ENCODE results near the gene ZMIZ2. TPM values are rescaled to one million over a fixed set of nuclear protein-coding genes. Genes with fewer than 3 reads are reported as not detected.

ZMIZ2 gene
- total RNA-seq, 1 experiment from 2014 or later, result 16.2 TPM

DNA sequence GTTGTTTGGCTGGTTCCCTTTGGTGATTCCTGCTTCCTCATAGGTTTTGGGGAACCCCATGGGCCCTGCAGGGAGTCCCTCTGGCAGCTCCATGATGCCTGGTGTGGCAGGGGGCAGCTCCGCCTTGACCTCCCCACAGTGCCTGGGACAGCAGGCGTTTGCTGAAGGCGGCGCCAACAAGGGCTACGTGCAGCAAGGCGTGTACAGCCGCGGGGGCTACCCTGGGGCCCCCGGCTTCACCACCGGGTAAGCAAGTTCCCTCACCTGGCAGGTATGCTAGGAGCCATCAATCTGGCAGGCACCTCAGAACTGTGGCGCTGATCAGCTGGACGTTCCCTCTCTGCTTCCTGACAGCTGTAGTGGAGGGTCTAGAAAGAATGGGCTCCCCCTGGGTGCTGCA, 8.3 kb downstream of the ZMIZ2 start:
- no peaks in the 10 kb centered on the region for H3K9me2 ChIP-seq (replicated peaks; ENCODE audit: insufficient read depth, low read length)
- no peaks in the 10 kb centered on the region for H4K20me1 ChIP-seq (ENCODE audit: insufficient read depth, low read depth, low read length)
- no peak overlapping the region for H3K27ac ChIP-seq (ENCODE audit: low read length)
- no peak overlapping the region for H3K4me3 ChIP-seq (ENCODE audit: low read length)
- H3K4me1 ChIP-seq (ENCODE audit: low read length), result peaks cover 19% of the 10 kb centered on the region
- H3K27me3 ChIP-seq (ENCODE audit: low read length), result no peaks in the 10 kb centered on the region
- no peak overlapping the region for H2AFZ ChIP-seq (ENCODE audit: low read length)
- peaks cover 37% of the 10 kb centered on the region for H3K79me2 ChIP-seq (ENCODE audit: low read length)
- H3K9ac ChIP-seq (ENCODE audit: low read length), result no peak overlapping the region
- no peaks in the 10 kb centered on the region for H3K36me3 ChIP-seq (ENCODE audit: insufficient read depth, low read length)
- no peaks in the 10 kb centered on the region for H3K9me3 ChIP-seq (ENCODE audit: low read length)
- DNase-seq, result no peak
- H3K4me2 ChIP-seq (ENCODE audit: low read depth, low read length, poor library complexity, severe bottlenecking), result no peak overlapping the region

DNA sequence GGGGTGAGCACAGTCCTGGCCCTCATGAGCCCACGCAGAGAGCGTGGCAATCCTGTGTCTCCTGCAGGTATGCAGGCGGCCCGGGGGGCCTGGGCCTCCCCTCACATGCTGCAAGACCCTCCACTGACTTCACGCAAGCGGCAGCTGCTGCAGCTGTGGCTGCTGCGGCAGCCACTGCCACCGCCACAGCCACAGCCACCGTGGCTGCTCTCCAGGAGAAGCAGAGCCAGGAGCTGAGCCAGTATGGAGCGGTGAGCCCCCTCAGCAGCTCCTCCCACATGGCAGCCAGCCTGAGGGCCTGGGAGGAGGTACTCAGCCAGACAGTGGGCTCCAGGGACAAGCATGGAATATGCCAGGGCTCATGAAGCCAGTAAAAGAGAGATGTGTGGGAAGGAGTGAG, 8.7 kb downstream of the ZMIZ2 start:
- Histone ChIP-seq H3K4me3 (ENCODE audit: low read length) (no peak overlapping the region), H3K9ac (ENCODE audit: low read length) (no peak overlapping the region), H2AFZ (ENCODE audit: low read length) (no peak overlapping the region), H3K27ac (ENCODE audit: low read length) (no peak overlapping the region), H3K9me2 (replicated peaks; ENCODE audit: insufficient read depth, low read length) (no peaks in the 10 kb centered on the region), H3K4me2 (ENCODE audit: low read depth, low read length, poor library complexity, severe bottlenecking) (no peak overlapping the region), H3K79me2 (ENCODE audit: low read length) (peaks cover 33% of the 10 kb centered on the region), H3K27me3 (ENCODE audit: low read length) (no peaks in the 10 kb centered on the region), H4K20me1 (ENCODE audit: insufficient read depth, low read depth, low read length) (no peaks in the 10 kb centered on the region), H3K9me3 (ENCODE audit: low read length) (no peaks in the 10 kb centered on the region), H3K4me1 (ENCODE audit: low read length) (peaks cover 15% of the 10 kb centered on the region), H3K36me3 (ENCODE audit: insufficient read depth, low read length) (no peaks in the 10 kb centered on the region)
- no peak for DNase-seq

DNA sequence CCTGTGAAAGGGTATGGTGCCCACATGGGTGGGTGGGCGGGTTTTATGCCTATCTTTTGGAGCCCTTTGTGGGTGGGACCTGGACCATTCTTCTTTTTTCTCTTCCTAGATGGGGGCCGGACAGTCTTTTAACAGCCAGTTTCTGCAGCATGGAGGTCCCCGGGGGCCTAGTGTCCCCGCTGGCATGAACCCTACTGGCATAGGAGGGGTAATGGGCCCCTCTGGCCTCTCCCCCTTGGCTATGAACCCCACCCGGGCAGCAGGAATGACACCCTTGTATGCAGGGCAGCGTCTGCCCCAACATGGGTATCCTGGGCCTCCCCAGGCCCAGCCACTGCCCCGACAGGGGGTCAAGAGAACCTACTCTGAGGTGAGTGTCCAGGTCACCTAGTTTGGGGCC, 9.1 kb downstream of the ZMIZ2 start:
- Histone ChIP-seq H2AFZ (ENCODE audit: low read length) (no peak overlapping the region), H3K36me3 (ENCODE audit: insufficient read depth, low read length) (no peaks in the 10 kb centered on the region), H3K4me1 (ENCODE audit: low read length) (peaks cover 11% of the 10 kb centered on the region), H4K20me1 (ENCODE audit: insufficient read depth, low read depth, low read length) (no peaks in the 10 kb centered on the region), H3K9ac (ENCODE audit: low read length) (no peak overlapping the region), H3K4me2 (ENCODE audit: low read depth, low read length, poor library complexity, severe bottlenecking) (no peak overlapping the region), H3K4me3 (ENCODE audit: low read length) (no peak overlapping the region), H3K79me2 (ENCODE audit: low read length) (peaks cover 29% of the 10 kb centered on the region), H3K27ac (ENCODE audit: low read length) (no peak overlapping the region), H3K9me3 (ENCODE audit: low read length) (no peaks in the 10 kb centered on the region), H3K27me3 (ENCODE audit: low read length) (no peaks in the 10 kb centered on the region), H3K9me2 (replicated peaks; ENCODE audit: insufficient read depth, low read length) (no peaks in the 10 kb centered on the region)
- no peak for DNase-seq

DNA sequence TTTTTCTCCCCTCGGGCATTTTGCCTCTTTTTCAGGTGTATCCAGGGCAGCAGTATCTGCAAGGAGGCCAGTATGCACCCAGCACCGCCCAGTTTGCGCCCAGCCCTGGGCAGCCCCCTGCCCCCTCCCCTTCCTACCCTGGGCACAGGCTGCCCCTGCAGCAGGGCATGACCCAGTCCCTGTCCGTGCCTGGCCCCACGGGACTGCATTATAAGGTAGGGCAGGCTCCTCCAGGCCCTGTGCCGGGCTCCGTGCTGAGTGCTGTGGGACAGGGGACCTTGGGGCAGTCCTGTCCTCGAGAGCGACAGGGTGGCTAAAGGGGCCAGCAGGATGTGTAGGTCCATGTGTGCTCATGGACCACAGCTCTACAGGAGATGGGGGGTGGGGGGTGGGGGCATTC, 10.6 kb downstream of the ZMIZ2 start:
- H3K36me3 ChIP-seq (ENCODE audit: insufficient read depth, low read length), result no peaks in the 10 kb centered on the region
- no peak overlapping the region for H3K4me3 ChIP-seq (ENCODE audit: low read length)
- H3K9ac ChIP-seq (ENCODE audit: low read length), result no peak overlapping the region
- DNase-seq, result no peak
- peaks cover 15% of the 10 kb centered on the region for H3K79me2 ChIP-seq (ENCODE audit: low read length)
- H3K9me3 ChIP-seq (ENCODE audit: low read length), result no peaks in the 10 kb centered on the region
- no peak overlapping the region for H2AFZ ChIP-seq (ENCODE audit: low read length)
- H3K4me2 ChIP-seq (ENCODE audit: low read depth, low read length, poor library complexity, severe bottlenecking), result no peak overlapping the region
- no peaks in the 10 kb centered on the region for H3K9me2 ChIP-seq (replicated peaks; ENCODE audit: insufficient read depth, low read length)
- H3K27me3 ChIP-seq (ENCODE audit: low read length), result no peaks in the 10 kb centered on the region
- no peak overlapping the region for H3K27ac ChIP-seq (ENCODE audit: low read length)
- H4K20me1 ChIP-seq (ENCODE audit: insufficient read depth, low read depth, low read length), result no peaks in the 10 kb centered on the region
- no peaks in the 10 kb centered on the region for H3K4me1 ChIP-seq (ENCODE audit: low read length)

DNA sequence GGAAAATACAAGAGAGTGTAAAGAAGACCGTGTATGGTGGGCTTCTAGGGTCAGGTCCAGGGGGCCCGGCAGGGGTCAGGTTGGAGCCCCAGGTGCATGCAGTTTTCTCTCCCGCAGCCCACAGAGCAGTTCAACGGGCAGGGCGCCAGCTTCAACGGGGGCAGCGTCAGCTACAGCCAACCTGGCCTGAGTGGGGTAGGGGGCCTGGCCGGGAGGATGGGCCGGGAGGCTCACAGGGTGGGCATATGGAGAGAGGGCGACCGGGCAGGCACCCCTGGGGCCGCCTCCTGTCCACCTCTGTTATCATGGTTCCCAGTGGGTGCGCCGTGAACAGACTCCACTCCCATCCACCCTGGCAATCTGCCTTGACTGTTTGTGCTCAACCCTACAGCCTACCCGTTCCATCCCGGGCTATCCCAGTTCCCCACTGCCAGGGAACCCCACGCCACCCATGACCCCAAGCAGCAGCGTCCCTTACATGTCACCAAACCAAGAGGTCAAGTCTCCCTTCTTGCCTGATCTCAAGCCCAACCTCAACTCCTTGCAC, 11.5 kb downstream of the ZMIZ2 start:
- no peak for DNase-seq

DNA sequence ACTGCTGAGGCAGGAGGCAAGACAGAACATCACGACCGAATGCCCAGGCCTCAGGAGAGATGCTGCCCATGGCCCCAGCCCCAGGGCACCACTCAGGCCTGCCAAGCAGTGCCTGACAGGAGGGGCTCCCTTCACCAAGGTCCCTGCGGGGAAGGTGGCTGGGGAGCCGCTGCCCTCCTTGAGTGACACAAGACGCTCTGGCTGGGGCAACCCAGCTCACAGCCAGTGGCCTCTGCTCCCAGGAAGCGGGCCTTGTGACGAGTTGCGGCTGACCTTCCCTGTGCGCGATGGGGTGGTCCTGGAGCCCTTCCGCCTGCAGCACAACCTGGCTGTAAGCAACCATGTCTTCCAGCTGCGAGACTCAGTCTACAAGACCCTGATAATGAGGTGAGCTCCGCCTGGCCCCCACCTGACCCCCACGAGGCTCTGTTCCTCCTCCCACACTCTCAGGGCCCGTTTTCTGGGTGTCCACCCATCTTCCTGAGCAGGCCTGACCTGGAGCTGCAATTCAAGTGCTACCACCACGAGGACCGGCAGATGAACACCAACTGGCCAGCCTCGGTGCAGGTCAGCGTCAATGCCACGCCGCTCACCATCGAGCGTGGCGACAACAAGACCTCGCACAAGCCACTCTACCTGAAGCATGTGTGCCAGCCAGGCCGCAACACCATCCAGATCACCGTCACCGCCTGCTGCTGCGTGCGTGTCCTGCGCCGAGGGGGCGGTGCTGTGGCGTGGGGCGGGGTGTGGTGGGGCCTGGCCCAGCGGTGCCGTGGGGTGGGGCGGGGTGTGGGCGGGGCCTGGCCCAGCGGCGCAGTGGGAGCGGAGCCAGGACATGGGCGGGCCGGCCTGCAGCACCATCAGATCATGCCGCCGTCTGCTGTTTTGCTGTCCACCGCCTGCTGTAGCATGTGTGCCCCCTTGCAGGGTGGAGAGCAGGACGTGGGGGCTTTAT, 12.8 kb downstream of the ZMIZ2 start:
- DNase-seq, result no peak
- no peaks in the 10 kb centered on the region for H3K9me3 ChIP-seq (ENCODE audit: low read length)
- H3K36me3 ChIP-seq (ENCODE audit: insufficient read depth, low read length), result peaks cover 3% of the 10 kb centered on the region; the same call in 1 of the 2 replicates
- no peaks in the 10 kb centered on the region for H3K9me2 ChIP-seq (replicated peaks; ENCODE audit: insufficient read depth, low read length)
- no peaks in the 10 kb centered on the region for H3K79me2 ChIP-seq (ENCODE audit: low read length)
- H3K9ac ChIP-seq (ENCODE audit: low read length), result no peak overlapping the region
- H2AFZ ChIP-seq (ENCODE audit: low read length), result no peak overlapping the region
- H3K27me3 ChIP-seq (ENCODE audit: low read length), result no peaks in the 10 kb centered on the region
- H4K20me1 ChIP-seq (ENCODE audit: insufficient read depth, low read depth, low read length), result no peaks in the 10 kb centered on the region
- H3K27ac ChIP-seq (ENCODE audit: low read length), result no peak overlapping the region
- H3K4me1 ChIP-seq (ENCODE audit: low read length), result no peaks in the 10 kb centered on the region
- no peak overlapping the region for H3K4me3 ChIP-seq (ENCODE audit: low read length)
- no peak overlapping the region for H3K4me2 ChIP-seq (ENCODE audit: low read depth, low read length, poor library complexity, severe bottlenecking)

More for the DNA sequence above, 11.5 kb downstream of the ZMIZ2 start:
- Histone ChIP-seq H3K27me3 (ENCODE audit: low read length) (no peaks in the 10 kb centered on the region), H3K4me2 (ENCODE audit: low read depth, low read length, poor library complexity, severe bottlenecking) (no peak overlapping the region), H2AFZ (ENCODE audit: low read length) (no peak overlapping the region), H3K9ac (ENCODE audit: low read length) (no peak overlapping the region), H4K20me1 (ENCODE audit: insufficient read depth, low read depth, low read length) (no peaks in the 10 kb centered on the region), H3K79me2 (ENCODE audit: low read length) (peaks cover 6% of the 10 kb centered on the region; the same call in 1 of the 2 replicates), H3K36me3 (ENCODE audit: insufficient read depth, low read length) (peaks cover 3% of the 10 kb centered on the region; the same call in 1 of the 2 replicates), H3K9me3 (ENCODE audit: low read length) (no peaks in the 10 kb centered on the region), H3K27ac (ENCODE audit: low read length) (no peak overlapping the region), H3K4me3 (ENCODE audit: low read length) (no peak overlapping the region), H3K4me1 (ENCODE audit: low read length) (no peaks in the 10 kb centered on the region), H3K9me2 (replicated peaks; ENCODE audit: insufficient read depth, low read length) (no peaks in the 10 kb centered on the region)

DNA sequence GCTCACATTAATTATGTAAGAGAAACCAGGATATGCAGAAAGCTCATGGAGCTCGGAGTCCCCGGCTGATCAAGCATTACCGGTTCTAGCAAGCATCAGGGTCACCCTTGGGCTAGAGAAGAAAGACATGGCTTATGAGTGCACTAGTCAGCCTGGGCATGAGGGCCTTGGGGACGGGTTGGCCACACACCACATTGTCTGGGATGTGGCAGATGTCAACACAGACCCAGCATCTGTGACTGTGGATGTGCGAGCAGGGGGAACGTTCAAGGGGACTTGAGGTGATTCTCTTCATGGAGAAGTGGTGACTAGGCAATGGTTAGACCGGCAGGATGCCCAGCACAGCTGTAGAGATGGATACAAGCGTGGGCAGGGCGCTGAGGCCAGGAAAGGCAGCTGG, 13.7 kb downstream of the ZMIZ2 start:
- Histone ChIP-seq H4K20me1 (ENCODE audit: insufficient read depth, low read depth, low read length) (no peaks in the 10 kb centered on the region), H3K4me3 (ENCODE audit: low read length) (no peak overlapping the region), H3K79me2 (ENCODE audit: low read length) (no peaks in the 10 kb centered on the region), H2AFZ (ENCODE audit: low read length) (no peak overlapping the region), H3K27ac (ENCODE audit: low read length) (no peak overlapping the region), H3K9ac (ENCODE audit: low read length) (no peak overlapping the region), H3K4me2 (ENCODE audit: low read depth, low read length, poor library complexity, severe bottlenecking) (no peak overlapping the region), H3K27me3 (ENCODE audit: low read length) (no peaks in the 10 kb centered on the region), H3K36me3 (ENCODE audit: insufficient read depth, low read length) (peaks cover 7% of the 10 kb centered on the region; the same call in 1 of the 2 replicates), H3K9me2 (replicated peaks; ENCODE audit: insufficient read depth, low read length) (no peaks in the 10 kb centered on the region), H3K4me1 (ENCODE audit: low read length) (no peaks in the 10 kb centered on the region), H3K9me3 (ENCODE audit: low read length) (no peaks in the 10 kb centered on the region)
- DNase-seq, result no peak

DNA sequence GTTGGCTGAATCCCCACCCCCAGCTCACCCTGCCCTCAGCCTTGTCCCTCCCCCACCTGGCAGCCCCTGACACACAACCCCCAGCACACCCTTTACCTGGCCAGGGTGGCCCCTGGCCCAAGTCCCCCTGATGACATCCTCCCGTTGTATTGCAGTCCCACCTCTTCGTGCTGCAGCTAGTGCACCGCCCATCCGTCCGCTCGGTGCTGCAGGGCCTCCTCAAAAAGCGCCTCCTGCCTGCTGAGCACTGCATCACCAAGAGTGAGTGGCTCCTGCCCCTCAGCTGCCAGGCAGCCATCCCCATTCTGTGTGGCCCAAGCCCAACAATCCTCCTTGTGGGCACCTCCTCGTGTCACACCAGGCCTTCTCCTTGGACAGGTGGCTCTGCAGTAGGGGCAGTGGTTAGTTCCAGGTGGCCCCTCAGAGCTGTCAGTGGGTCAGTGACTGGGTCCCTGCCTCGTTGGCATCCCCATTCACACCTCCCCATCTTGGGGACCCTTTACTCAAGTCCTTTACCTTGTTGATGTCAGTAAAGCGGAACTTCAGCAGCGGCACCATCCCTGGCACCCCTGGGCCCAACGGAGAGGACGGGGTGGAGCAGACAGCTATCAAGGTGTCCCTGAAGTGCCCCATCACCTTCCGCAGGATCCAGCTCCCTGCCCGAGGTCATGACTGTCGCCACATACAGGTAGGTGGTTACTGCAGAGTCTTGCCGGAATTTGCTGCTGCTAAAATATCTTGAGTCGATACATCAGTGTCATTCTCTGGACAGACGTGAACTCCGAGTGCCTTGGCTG, 14.3 kb downstream of the ZMIZ2 start:
- H3K9me2 ChIP-seq (replicated peaks; ENCODE audit: insufficient read depth, low read length), result no peaks in the 10 kb centered on the region
- H3K27me3 ChIP-seq (ENCODE audit: low read length), result no peaks in the 10 kb centered on the region
- no peaks in the 10 kb centered on the region for H3K4me1 ChIP-seq (ENCODE audit: low read length)
- no peak overlapping the region for H3K27ac ChIP-seq (ENCODE audit: low read length)
- H3K4me2 ChIP-seq (ENCODE audit: low read depth, low read length, poor library complexity, severe bottlenecking), result no peak overlapping the region
- no peaks in the 10 kb centered on the region for H4K20me1 ChIP-seq (ENCODE audit: insufficient read depth, low read depth, low read length)
- DNase-seq, result no peak
- H2AFZ ChIP-seq (ENCODE audit: low read length), result no peak overlapping the region
- no peak overlapping the region for H3K4me3 ChIP-seq (ENCODE audit: low read length)
- H3K9ac ChIP-seq (ENCODE audit: low read length), result no peak overlapping the region
- no peaks in the 10 kb centered on the region for H3K9me3 ChIP-seq (ENCODE audit: low read length)
- no peaks in the 10 kb centered on the region for H3K79me2 ChIP-seq (ENCODE audit: low read length)
- peaks cover 7% of the 10 kb centered on the region; the same call in 1 of the 2 replicates for H3K36me3 ChIP-seq (ENCODE audit: insufficient read depth, low read length)

Measured in Karpas-422 (cell line).